GM12878 (cell line): ENCODE measurements around the gene SH3YL1. TPM values are rescaled to one million over a fixed set of nuclear protein-coding genes. Genes with fewer than 3 reads are reported as not detected.
A peak's percentile ranks its signal among the peaks of the same experiment; 100 is the strongest.

Experiments
- ATAC-seq: fragments of 200-7000 bp; cut with Tn5 transposase; 3 replicates; pipeline ENCODE4 v1.9.1; 2020; ENCODE audit warnings: mild to moderate bottlenecking, moderate library complexity
- BruUV-seq: library from RNA; stranded (reverse); fragments of 400-500 nt; replicated peaks from 2 replicates; lab custom pipeline; 2021; lab: Mats Ljungman, UMichigan
- CTCF ChIA-PET: fragments of 300-600 bp; sonication (Branson Sonifier 250); formaldehyde crosslinking; extraction: SDS; loops from one replicate; lab custom pipeline; 2021; ENCODE audit warnings: inconsistent platforms; lab: Yijun Ruan, JAX
- POLR2A ChIA-PET: fragments of 350-600 bp; formaldehyde crosslinking; extraction: SDS; loops from one replicate; lab custom pipeline; 2021; ENCODE audit warnings: inconsistent platforms; lab: Charles Lee
- RAD21 ChIA-PET: fragments of 300-600 bp; sonication (Branson Sonifier 250); formaldehyde crosslinking; loops from one replicate; lab custom pipeline; 2023; ENCODE audit warnings: antibody characterized with exemption; ENCODE audit not compliant: unreplicated experiment; lab: Charles Lee
- SMC1A ChIA-PET: fragments of 300-600 bp; sonication (Branson Sonifier 250); formaldehyde crosslinking; loops from one replicate; lab custom pipeline; 2023; ENCODE audit not compliant: unreplicated experiment, uncharacterized antibody; lab: Charles Lee
- DNase-seq: peaks from one replicate; pipeline ENCODE4 v3.0.0-alpha.2; 2011; ENCODE audit warnings: low read depth, low spot score
- FAIRE-seq: peaks from 3 replicates; lab custom pipeline; 2011; peaks lifted over from hg19 to GRCh38; lab: Jason Lieb, UNC
- H2AFZ ChIP-seq: 2 replicates; pipeline ENCODE4 v1.6.0; 2011; ENCODE audit warnings: low read depth, low read length, control low read depth; ENCODE audit not compliant: control insufficient read depth
- H3K27ac ChIP-seq: 2 replicates; pipeline ENCODE4 v1.5.1; 2011; ENCODE audit warnings: control low read depth; ENCODE audit not compliant: control insufficient read depth, insufficient read depth
- H3K27me3 ChIP-seq, 2 experiments: replicated peaks in 1 of 2; 2 replicates each; pipeline versions ENCODE4 v1.6.0 to v1.6.1; 2011; ENCODE audit warnings: low read length in 1 of 2; ENCODE audit not compliant: control insufficient read depth in 2 of 2, insufficient read depth in 2 of 2
- H3K36me3 ChIP-seq, 2 experiments: 2 replicates each; pipeline ENCODE4 v1.5.1; 2011; ENCODE audit warnings: low read length in 1 of 2; ENCODE audit not compliant: control insufficient read depth in 2 of 2, insufficient read depth in 2 of 2
- H3K4me1 ChIP-seq: 2 replicates; pipeline ENCODE4 v1.6.1; 2011; ENCODE audit warnings: mild to moderate bottlenecking, low read length, moderate library complexity, mixed read lengths; ENCODE audit not compliant: control insufficient read depth, insufficient read depth
- H3K4me2 ChIP-seq: 2 replicates; pipeline ENCODE4 v1.6.0; 2011; ENCODE audit warnings: control low read depth; ENCODE audit not compliant: control insufficient read depth, insufficient read depth
- H3K4me3 ChIP-seq: fragments of 200-600 bp; sonication (generic); 2 replicates; pipeline ENCODE4 v1.5.1; 2016
- H3K79me2 ChIP-seq: 2 replicates; pipeline ENCODE4 v1.6.0; 2011; ENCODE audit warnings: low read length; ENCODE audit not compliant: control insufficient read depth, insufficient read depth
- H3K9ac ChIP-seq: 2 replicates; pipeline ENCODE4 v1.8.0; 2011; ENCODE audit warnings: low read length, control low read depth, mixed read lengths; ENCODE audit not compliant: control insufficient read depth, insufficient read depth
- H3K9me3 ChIP-seq: replicated peaks from 3 replicates; pipeline ENCODE4 v1.5.1; 2011; ENCODE audit warnings: mild to moderate bottlenecking, low read length; ENCODE audit not compliant: control insufficient read depth, insufficient read depth
- H4K20me1 ChIP-seq: 2 replicates; pipeline ENCODE4 v1.6.0; 2011; ENCODE audit not compliant: control insufficient read depth, insufficient read depth
- FOXM1 ChIP-seq: IDR thresholded peaks from 2 replicates; pipeline ENCODE4 v1.6.1; 2012; ENCODE audit warnings: low read depth, mild to moderate bottlenecking, inconsistent platforms, low read length, moderate library complexity
- KAT2A ChIP-seq: conservative IDR thresholded peaks from 2 replicates; pipeline ENCODE4 v1.6.1; 2011; ENCODE audit warnings: low read depth, low read length; ENCODE audit not compliant: control insufficient read depth
- MXI1 ChIP-seq: fragments of 150-350 bp; IDR thresholded peaks from 2 replicates; pipeline ENCODE4 v1.6.1; 2011; ENCODE audit warnings: low read depth, mild to moderate bottlenecking, inconsistent platforms, low read length, improper control_type of control experiment
- NFYB ChIP-seq: IDR thresholded peaks from 2 replicates; pipeline ENCODE4 v1.6.1; 2011; ENCODE audit warnings: low read depth, mild to moderate bottlenecking, low read length, improper control_type of control experiment, moderate library complexity; ENCODE audit not compliant: insufficient read depth
- SREBF2 ChIP-seq: IDR thresholded peaks from 2 replicates; pipeline ENCODE4 v1.6.1; 2012; ENCODE audit warnings: mild to moderate bottlenecking, low read length
- WGBS: methylation state at CpG from one replicate; pipeline ENCODE4 v1.1.6; 2016; ENCODE audit warnings: low lambda C conversion rate; ENCODE audit not compliant: insufficient replicate concordance, insufficient coverage; ENCODE audit errors: missing lambda C conversion rate; 5-methylcytosine and 5-hydroxymethylcytosine counted together
- in situ Hi-C: fragments of 300-500 bp; cut with MboI; formaldehyde crosslinking; loops from 9 replicates; pipeline ENCODE4 v1.14.3; 2018; ENCODE audit warnings: mixed read lengths
- intact Hi-C: fragments of 100-400 bp; cut with micrococcal nuclease; formaldehyde crosslinking; loops from one replicate; pipeline ENCODE4 v1.14.2; 2022; ENCODE audit not compliant: unreplicated experiment
- polyA plus RNA-seq, 11 experiments: library from polyadenylated mRNA; depleted of rRNA in 4 of 11; unstranded in 6 of 11; stranded (reverse) in 5 of 11; fragments of >200 nt; fragmentation: Nextera tagmentation in 4 of 11; fragmentation: Illumina TruSeq in 1 of 11; extraction: Ambion mirVana in 4 of 11; extraction: Trizol in 1 of 11; gene quantifications; 1 replicate in 1 of 11; 2 replicates in 10 of 11; pipeline versions ENCODE4 v1.2.1 to v1.2.3, GENCODE V29; 2011 to 2016; ENCODE audit warnings: inconsistent platforms in 2 of 11, missing spikeins in 2 of 11, low read depth in 1 of 11
- total RNA-seq, 4 experiments: library from RNA; depleted of rRNA in 3 of 4; stranded (reverse); fragments of >200 nt in 3 of 4; fragmentation: Illumina TruSeq in 1 of 4; extraction: Trizol in 1 of 4; gene quantifications; 2 replicates each; pipeline versions ENCODE4 v1.2.1 to v1.2.3, GENCODE V29; 2013 to 2021
- TF ChIP-seq, protein P1 (sequence below): fragments of 450-650 bp; IDR thresholded peaks from 2 replicates; pipeline ENCODE4 v1.6.1; 2017; ENCODE audit warnings: mild to moderate bottlenecking, low read depth, inconsistent platforms; ENCODE audit not compliant: poor library complexity, severe bottlenecking

SH3YL1 gene
- total and polyA plus RNA-seq, 10 of the 15 experiments (the other 5 are each of a cell fraction or from before 2014, with no cell fraction given) = 12.2 to 22.4 (median 17.2) TPM

DNA sequence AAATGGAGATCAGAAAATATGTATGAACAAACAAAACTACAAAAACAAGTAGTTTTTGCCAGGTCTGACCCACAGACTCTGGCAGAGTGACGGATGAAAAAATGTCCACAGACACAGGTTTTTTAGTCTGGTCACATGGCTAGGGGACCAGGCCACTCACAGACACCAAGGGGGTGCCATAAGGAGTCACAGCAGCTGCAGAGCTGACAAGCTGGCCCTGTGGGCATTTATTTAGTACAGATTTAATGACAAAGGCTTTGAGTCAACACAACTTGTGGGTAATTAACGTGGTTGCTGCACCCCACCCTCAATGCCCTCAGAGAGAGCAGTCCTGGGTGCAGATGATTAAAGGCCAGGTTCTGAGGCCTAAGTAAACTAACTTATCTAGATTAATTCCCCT is 76.0 kb downstream of the SH3YL1 start (continued):
- TF ChIP-seq, protein P1, sequence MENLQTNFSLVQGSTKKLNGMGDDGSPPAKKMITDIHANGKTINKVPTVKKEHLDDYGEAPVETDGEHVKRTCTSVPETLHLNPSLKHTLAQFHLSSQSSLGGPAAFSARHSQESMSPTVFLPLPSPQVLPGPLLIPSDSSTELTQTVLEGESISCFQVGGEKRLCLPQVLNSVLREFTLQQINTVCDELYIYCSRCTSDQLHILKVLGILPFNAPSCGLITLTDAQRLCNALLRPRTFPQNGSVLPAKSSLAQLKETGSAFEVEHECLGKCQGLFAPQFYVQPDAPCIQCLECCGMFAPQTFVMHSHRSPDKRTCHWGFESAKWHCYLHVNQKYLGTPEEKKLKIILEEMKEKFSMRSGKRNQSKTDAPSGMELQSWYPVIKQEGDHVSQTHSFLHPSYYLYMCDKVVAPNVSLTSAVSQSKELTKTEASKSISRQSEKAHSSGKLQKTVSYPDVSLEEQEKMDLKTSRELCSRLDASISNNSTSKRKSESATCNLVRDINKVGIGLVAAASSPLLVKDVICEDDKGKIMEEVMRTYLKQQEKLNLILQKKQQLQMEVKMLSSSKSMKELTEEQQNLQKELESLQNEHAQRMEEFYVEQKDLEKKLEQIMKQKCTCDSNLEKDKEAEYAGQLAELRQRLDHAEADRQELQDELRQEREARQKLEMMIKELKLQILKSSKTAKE = no peak
- TF ChIP-seq MXI1 (no peak), FOXM1 (no peak), NFYB (no peak), KAT2A (no peak)

DNA sequence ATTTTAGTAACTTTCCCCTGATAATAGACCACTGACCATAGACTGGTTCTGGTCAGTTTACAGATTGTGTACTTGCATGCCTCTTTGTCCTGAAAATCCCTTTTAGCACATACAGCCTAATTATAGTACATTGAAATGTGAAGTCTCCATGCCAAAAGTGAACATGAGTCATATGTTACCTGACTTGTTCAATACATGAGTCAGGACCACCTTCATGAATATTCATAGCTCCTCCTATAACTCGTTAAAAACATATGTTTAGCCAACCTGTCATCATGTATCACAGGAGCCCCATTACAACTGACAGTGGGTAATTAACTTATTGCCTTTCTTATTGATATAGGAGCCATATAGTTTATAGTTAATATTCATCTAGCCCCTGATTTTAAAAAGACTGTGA is 78.6 kb downstream of the SH3YL1 start:
- no peak overlapping the region for H2AFZ ChIP-seq
- H3K9ac ChIP-seq = no peak overlapping the region
- WGBS = 0% methylated on average over 1 of the region's 1 CpG
- no peaks in the 10 kb centered on the region for H3K27me3 ChIP-seq
- H3K4me3 ChIP-seq = no peak overlapping the region
- no peaks in the 10 kb centered on the region for H3K79me2 ChIP-seq
- no peaks in the 10 kb centered on the region for H3K36me3 ChIP-seq
- no TSS peak for BruUV-seq
- FAIRE-seq = no peak
- RAD21 ChIA-PET = no interaction called here
- H3K4me1 ChIP-seq = no peaks in the 10 kb centered on the region
- TF ChIP-seq SREBF2 = no peak
- H3K4me2 ChIP-seq = no peak overlapping the region
- CTCF ChIA-PET = interaction anchor here (1.2 kb wide), 1 partner anchor 62 kb away, joined by 4 read pairs; no protein-coding TSS in a partner anchor
- SMC1A ChIA-PET = interaction anchor here (1.3 kb wide), 1 partner anchor 9 kb away, joined by 5 read pairs; no protein-coding TSS in a partner anchor
- intact Hi-C loops (no loop called here), in situ Hi-C loops (no loop called here)
- no peaks in the 10 kb centered on the region for H4K20me1 ChIP-seq
- no peak for DNase-seq
- POLR2A ChIA-PET = no interaction called here
- ATAC-seq = peak; percentile 21; the same call in 1 of the 3 replicates
- H3K9me3 ChIP-seq = no peaks in the 10 kb centered on the region; the same call in 1 of the 3 replicates
- no peak overlapping the region for H3K27ac ChIP-seq
